ENCODE results near the gene CENPM. TPM values are rescaled to one million over a fixed set of nuclear protein-coding genes. Genes with fewer than 3 reads are reported as not detected.

Gene CENPM
- total and polyA plus RNA-seq, 9 of the 15 experiments (the other 6 are each of a cell fraction or from before 2014, with no cell fraction given): 11.3 to 67.7 (median 32.3) TPM

GRCh38 chr22:41975299-41976069 lies 28.5 kb upstream of the CENPM start:
- H3K27ac ChIP-seq (ENCODE audit: extremely low read depth, low read depth, low read length): no peak overlapping the region
- H3K9ac ChIP-seq (ENCODE audit: insufficient read depth in 1 of 2, low read depth in 2 of 2, low read length in 2 of 2): no peak overlapping the region
- no peak for DNase-seq (ENCODE audit: extremely low read depth in 1 of 4, low spot score in 3 of 4)
- H4K20me1 ChIP-seq (replicated peaks; ENCODE audit: control insufficient read depth, insufficient read depth, low read length): no peaks in the 10 kb centered on the region
- ATAC-seq: no peak
- ChIA-PET CTCF (ENCODE audit: low intra/inter-chr PET ratio) (no interaction called here), POLR2A (interaction anchor here (0.6 to 0.7 kb wide), 2 partner anchors 11 to 276 kb away, joined by 3 to 4 read pairs; partner anchors contain the start of gene MEI1)
- no peaks in the 10 kb centered on the region for H3K9me3 ChIP-seq (replicated peaks; ENCODE audit: control insufficient read depth, insufficient read depth, low read depth, low read length)
- no peaks in the 10 kb centered on the region for H3K36me3 ChIP-seq (ENCODE audit: control insufficient read depth, insufficient read depth, low read length)
- no peaks in the 10 kb centered on the region for H3K79me2 ChIP-seq (ENCODE audit: control insufficient read depth, insufficient read depth, low read length)
- BruUV-seq (replicated peaks): no TSS peak
- in situ Hi-C loops (cut with MboI) (no loop called here), intact Hi-C loops (cut with micrococcal nuclease) (no loop called here)
- FAIRE-seq: no peak
- WGBS (ENCODE audit: insufficient coverage, low coverage, missing lambda C conversion rate): 1% methylated on average over 11 of the region's 12 CpGs
- TF ChIP-seq BRD4 (IDR thresholded peaks at IDR 0.05): no peak
- no peak for TF ChIP-seq PHF21A (IDR thresholded peaks at IDR 0.05; ENCODE audit: borderline replicate concordance, low read depth)
- no peak for TF ChIP-seq MYBL2 (IDR thresholded peaks at IDR 0.05; ENCODE audit: low read depth)
- no peak for TF ChIP-seq MYBL2 (CRISPR knock-in tag; IDR thresholded peaks at IDR 0.05; ENCODE audit: borderline replicate concordance)
- no peak for TF ChIP-seq PHTF2 (CRISPR knock-in tag; IDR thresholded peaks at IDR 0.05)
- no peak for TF ChIP-seq CBX1 (IDR thresholded peaks at IDR 0.05; ENCODE audit: low read depth)
- no peak for TF ChIP-seq CBX3 (IDR thresholded peaks at IDR 0.05; ENCODE audit: borderline replicate concordance in 1 of 2, low read length in 2 of 2)
- TF ChIP-seq ATF7 (IDR thresholded peaks at IDR 0.05): no peak
- TF ChIP-seq ZNF280A (IDR thresholded peaks at IDR 0.05; ENCODE audit: low read depth, partially characterized antibody): no peak
- TF ChIP-seq RBM14 (IDR thresholded peaks at IDR 0.05; ENCODE audit: borderline replicate concordance, insufficient read depth, low read depth, low read length): no peak
- TF ChIP-seq ZNF639 (CRISPR knock-in tag; conservative IDR thresholded peaks at IDR 0.05 in 1 of 2, IDR thresholded peaks at IDR 0.05 in 1 of 2): no peak
- no peak for TF ChIP-seq ADNP (tag; IDR thresholded peaks at IDR 0.05)
- H3K4me1 ChIP-seq (replicated peaks in 1 of 2; ENCODE audit: control insufficient read depth in 2 of 2, insufficient read depth in 2 of 2, low read length in 2 of 2): peaks cover 0 to 11% of the 10 kb centered on the region in 2 experiments; a peak in 2 of 5 replicates
- no peak overlapping the region for H2AFZ ChIP-seq (ENCODE audit: low read depth, low read length)
- H3K4me3 ChIP-seq: no peak overlapping the region
- peaks cover 9 to 59% of the 10 kb centered on the region in 2 experiments; a peak in 4 of 5 replicates for H3K27me3 ChIP-seq (ENCODE audit: control insufficient read depth in 2 of 2, insufficient read depth in 2 of 2, low read length in 2 of 2)
- no peaks in the 10 kb centered on the region for H3K9me1 ChIP-seq (ENCODE audit: control insufficient read depth, insufficient read depth, low read length)
- no peak overlapping the region for H3K4me2 ChIP-seq (ENCODE audit: insufficient read depth, low read length)

Measured in K562 (cell line).